Activated CD4-positive, alpha-beta T cell treated with anti-CD3 and anti-CD28 coated beads, Interleukin-10, Interleukin-2, amounts not matched to agents 100 ng/mL and 50 ng/mL, durations not matched to agents 16 hours and 8 hours (primary cell): ENCODE results near the gene GALNT11.
"Not testable (repeated sequence)": the region's sequence is repeated elsewhere in the genome, so short reads cannot be mapped to it uniquely, and the experiment has no call there.

Source experiments
- DNase-seq: peaks from one replicate; pipeline ENCODE4 v3.0.0-alpha.2; 2020

Gene GALNT11

DNA sequence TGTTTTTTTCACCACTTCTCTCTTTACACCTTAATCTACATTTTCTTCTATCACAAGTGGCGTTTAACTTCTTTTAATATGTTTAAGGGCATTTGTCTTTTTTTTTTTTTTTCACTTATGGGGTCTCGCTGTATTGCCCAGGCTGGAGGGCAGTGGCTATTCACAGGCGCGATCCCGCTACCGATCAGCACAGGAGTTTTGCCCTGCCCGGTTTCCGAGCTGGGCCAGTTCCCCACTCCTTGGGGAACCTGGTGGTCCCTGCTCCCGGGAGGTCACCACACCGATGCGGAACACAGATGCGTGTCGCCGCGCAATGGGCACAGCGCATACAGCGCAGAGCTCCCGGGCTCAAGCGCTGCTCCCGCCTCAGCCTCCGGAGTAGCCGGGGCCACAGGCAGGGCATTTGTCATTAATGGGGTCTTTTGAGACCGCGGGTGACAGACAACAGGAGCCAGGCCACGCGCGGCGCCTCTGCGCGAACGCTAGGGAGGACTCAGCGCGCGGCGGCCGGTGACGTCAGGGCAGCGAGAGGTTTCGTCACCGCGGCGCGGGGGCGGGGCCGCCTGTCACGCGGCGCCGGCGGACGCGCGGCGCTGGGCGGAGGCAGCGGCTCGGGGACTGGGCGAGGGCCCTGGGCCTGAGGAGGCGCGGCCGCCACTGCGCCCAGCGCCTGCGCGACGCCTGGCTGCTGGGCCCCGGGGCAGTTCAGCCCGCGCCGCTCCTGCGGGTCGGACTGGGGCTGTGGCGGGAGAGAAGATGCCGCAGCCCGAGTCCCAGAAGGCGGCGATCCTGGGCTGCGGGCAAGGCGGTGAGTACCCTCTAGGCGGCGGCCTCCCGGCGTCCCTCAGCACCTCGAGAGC lies at the start of gene GALNT11:
GALNT11 (plus strand) TSS at position 598 of the 860 bp plus-strand sequence. CDS start 68,554 bp downstream, outside the sequence.
- peak; percentile 90 for DNase-seq

DNA sequence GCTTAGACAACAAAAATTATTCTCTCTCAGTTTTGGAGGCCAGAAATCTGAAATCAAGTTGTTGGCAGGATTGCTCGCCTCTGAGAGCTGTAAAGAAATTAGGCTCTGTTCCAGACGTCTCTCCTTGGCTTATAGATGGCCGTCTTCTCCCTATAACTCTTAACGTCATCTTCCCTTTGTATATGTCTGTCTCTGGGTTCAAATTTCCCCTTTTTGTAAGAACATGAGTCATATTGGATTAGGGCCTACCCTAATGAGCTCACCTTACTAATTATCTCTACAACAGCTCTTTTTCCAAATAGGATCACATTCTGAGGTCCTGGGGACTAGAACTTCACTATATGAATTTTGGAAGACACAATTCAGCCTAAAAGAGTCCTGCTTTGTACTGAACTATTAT lies 46.9 kb upstream of the GALNT11 start:
- DNase-seq, result no peak

DNA sequence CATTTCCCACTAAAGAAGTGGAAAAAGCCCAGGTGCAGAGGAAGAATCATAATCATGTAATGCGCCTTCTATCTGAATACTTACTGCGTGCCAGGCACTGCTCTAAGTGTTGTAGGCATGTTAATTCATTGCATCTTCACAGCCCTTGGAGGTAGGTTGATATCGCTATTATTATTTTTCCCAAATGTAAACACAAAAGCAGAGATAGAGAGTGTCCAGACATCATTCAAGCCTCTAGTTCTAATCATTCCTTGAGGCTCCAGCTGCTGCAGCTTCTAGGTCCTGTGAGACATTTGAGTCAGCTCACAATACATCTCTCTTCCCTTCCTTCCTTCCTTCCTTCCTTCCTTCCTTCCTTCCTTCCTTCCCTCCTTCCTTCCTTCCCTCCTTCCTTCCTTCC lies 44.3 kb upstream of the GALNT11 start:
- DNase-seq, result no peak

DNA sequence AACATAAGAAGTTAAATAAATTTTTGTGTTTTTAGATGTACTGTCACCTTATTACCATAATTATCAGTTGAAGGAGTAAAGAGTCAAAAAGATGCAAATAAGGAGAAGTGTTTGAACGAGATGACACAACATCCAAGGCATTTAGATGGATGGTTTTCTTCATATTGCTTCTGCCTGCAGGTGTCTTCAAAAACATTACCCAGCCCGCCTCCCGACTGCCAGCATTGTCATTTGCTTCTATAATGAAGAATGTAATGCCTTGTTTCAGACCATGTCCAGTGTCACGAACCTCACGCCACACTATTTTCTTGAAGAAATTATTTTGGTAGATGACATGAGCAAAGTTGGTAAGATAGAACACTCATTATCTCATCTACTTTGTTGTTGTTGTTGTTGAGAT lies 42.7 kb upstream of the GALNT11 start:
- no peak for DNase-seq

DNA sequence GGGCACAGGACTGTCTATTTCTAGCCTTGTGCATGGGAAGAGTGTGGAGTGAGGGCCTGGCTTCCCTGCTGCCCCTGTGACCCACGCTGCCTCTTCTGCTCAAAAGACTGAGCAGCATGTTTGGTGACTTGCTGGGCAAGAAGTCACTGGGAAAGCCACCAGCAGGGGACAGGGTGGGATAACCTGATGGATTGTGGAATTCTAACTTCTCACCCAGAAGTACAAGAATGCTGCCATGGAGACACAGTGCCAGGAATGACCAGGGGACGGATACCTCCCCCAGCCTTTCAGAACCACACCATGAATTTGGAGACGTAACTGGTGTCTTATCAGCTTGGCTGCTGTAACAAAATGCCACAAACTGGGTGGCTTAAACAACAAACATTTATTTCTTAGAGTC lies 40.9 kb upstream of the GALNT11 start:
- no peak for DNase-seq

DNA sequence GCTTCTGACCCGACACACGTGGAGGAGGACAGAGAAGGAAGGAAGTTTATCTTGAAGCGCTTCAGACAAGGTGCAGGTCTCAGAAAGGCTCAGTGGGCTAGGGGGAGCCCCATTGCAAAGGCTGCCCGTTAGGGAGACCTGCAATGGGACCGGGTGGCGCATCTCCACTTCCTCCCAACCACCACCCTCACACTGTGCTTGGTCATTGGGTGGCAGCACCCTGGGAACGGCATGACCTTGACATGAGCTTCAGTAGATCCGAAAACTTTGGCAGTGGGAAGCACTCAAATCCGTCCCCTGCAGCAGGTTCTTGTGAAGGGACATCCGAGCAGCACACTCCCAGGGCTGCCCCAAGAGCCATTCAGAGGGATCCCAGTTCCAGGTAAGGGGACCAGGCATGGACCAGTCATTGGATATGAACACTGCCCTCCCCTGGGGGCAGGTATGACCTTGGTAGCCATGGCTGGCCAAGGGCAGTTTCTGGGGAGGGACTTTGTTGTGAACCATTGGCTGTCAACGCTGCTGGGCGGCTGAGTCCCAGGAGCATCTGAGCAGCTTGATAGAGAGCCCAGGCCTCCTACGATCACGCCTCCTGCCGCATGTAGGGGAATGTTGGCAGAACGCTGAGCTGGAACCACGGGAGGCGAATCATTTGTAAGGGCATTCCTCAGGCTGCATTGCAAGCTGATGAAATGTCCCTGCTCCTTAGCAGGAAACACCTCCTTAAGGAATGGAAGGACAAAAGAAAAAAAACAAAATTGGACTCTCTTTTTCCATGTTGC lies 37.5 kb upstream of the GALNT11 start:
- DNase-seq, result no peak

DNA sequence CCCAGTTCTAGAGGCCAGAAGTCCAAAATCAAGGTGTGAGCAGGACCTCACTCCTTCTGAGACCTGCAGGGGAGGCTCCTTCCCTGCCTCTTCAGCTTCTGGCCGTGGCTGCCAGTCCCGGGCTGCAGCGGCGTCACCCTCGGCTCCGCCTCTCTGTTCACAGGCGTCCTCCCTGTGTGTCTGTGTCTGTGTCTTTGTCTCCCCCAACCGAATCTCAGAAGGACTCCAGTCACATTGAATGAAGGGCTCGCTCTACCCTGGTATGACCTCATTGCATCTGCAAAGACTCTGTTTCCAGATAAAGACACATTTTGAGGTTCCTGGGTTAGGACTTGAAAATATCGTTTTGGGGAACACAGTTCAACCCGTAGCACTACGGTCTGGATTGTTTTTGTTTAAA lies 33.1 kb upstream of the GALNT11 start:
- peak; percentile 62 for DNase-seq

DNA sequence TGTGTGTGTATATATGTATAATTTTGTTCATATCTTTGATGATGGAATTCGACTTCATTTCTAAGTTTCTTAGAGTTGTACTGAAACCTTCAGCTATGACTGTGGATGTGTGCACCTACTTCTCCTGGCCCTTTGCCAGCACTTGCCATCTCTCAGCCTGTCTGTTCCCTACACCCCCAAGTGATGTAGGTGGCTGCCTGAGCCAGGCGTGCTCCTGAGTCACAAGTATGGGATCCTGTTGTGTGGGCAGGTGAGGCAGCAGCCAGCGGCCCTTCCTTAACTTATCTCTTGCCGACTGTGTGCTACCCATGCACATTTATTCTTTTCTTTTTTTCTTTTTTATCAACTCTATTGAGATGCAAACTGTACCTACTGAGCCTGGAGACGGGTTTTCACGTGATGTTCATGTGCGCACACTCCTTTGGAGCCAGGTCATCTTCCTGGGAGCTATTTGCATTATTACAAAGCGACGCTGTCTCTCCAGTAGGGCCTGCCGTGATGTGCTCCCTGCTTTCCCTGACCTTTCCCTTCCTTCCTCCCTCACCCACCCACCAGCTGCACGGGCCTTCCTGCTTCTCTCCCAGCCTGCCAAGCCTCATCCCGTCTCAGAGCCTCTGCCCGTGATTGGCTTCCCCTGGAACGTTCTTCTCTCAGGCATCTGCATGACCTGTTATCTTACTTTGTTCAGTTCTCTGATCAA lies 31.3 kb upstream of the GALNT11 start:
- DNase-seq, result peak; percentile 24

DNA sequence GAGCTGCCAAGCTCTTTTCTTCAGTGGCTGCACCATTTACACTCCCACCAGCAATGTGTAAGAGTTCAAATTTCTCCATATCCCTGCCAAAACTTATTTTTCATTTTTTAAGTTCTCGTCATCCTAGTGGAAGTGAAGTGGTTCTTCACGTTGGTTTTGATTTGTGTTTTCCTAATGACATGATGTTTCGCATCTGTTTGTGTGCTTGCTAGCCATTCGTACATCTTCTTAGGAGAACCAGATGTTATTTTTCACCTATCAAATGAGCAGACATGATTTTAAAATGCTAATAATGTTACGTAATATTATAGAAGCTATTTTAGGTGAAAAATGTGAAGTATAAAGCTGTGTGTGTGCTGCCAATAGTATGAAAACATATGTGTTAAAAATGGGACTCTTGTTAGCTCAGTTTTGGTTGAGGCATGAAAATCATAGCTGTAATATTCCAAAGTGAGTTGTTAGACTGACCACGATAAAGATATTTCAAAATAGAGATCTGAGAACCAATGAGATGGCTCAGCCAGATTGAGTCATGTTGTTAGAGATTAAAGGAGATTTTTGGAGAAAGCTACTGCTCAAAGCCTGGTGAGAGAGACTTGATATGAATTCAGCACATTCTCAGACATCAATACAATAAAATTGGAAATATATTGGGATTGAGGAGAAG lies 25.9 kb upstream of the GALNT11 start:
- DNase-seq, result no peak

DNA sequence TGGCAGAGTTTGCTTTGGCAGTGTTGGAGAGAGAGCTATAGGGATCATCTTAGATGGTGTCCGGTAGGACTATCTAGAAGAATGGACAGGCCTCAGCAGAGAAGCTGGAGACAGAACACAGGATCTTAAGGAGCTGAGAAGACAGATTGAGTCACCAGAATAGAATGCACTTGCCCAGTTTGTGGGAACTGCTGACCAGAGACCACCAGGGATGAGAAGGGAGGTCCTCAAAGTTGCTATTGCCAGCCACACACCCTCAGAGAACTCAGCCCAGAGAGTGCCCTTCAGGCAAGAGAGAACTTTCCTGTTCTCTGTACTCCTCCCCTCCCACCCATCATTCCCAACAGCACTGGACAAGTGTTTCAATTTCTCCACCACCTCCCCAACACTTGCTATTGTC lies 25.3 kb upstream of the GALNT11 start:
- DNase-seq, result no peak

DNA sequence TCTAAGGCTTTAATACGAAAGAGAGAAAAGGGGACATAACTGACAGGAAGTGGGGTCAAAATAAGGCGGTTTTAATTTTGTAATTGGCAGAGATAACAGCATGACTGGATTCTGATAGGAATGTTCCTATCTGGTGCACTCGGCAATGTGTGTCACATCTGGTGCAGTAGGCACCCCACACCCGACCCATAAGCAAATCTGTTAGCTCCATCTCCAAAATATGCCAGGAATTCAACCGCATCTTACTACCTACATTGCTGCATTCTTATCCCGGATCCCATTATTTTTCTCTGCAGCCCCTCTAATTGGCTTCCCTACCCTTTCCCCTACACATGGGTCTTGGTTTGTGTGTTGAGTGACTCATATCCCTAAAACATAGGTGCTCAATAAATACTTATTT lies 19.1 kb upstream of the GALNT11 start:
- no peak for DNase-seq

DNA sequence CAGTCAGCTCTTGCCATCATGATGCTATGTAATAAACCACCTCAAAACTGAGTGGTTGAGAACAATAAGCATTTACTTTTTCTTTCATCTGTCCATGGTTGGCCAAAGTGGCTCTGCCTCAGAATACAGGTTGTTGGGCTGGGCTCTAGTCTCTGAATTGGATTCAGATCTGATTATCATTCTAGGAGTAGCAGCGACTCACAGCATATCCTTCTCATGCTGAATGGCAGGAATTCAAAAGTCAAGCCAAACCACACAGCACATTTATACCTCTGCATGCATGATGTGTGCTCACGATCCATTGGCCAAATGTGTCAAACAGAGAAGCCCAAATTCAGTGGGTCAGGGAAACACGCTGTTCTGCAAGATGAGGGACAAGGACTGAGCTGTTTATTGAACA lies 13.6 kb upstream of the GALNT11 start:
- DNase-seq, result no peak

DNA sequence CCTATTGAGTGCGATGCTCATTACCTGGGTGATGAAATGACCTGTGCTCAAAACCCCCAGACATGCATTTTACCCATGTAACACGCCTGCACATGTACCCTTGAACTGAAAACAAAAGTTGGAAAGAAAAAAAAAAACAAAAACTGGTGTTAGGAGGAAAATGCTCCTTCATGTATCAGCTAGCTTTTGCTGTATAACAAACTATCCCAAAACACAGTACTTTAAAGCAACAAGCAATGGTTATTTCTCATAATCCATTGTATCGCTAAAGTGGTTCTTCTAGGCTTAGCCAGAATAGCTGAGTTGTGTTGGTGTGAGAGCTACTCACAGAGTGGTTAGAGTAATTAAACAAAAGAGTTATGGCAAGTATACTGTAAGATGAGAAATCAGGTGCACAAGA lies 12.2 kb upstream of the GALNT11 start:
- DNase-seq, result no peak

DNA sequence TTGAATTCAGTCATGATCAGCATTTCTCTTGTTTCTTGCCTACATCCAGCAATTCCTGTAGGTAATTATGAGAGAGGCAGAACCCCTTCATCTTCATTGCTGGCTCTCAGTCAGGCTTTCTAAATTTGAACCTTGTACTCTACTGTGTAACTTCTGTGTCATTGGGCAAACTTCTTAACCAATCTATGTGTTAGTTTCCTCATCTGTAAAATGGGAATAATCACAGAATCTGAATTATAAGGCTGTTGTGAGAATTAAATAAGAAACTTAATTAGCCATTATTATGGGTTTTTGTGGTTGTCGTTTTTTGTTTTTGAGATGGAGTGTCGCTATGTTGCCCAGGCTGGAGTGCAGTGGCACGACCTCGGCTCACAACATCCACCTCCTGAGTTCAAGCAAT lies 11.5 kb upstream of the GALNT11 start:
- DNase-seq, result no peak

DNA sequence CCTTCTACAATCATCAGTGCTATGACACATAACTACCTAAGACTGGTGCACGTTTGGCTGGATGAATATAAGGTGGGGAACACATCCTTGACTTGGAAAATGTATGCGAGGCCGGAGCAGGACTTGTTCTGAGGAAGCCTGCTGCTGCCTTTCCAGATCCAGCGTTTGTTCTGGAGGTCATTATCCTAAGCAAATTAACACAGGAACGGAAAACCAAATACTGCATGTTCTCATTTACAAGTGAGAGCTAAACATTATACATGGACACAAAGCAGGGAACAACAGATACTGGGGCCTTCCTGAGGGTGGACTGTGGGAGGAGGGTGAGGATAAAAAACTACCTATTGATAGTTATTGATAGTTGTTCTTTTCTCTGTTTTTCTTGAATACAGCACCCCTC lies 10.8 kb upstream of the GALNT11 start:
- DNase-seq, result no peak

DNA sequence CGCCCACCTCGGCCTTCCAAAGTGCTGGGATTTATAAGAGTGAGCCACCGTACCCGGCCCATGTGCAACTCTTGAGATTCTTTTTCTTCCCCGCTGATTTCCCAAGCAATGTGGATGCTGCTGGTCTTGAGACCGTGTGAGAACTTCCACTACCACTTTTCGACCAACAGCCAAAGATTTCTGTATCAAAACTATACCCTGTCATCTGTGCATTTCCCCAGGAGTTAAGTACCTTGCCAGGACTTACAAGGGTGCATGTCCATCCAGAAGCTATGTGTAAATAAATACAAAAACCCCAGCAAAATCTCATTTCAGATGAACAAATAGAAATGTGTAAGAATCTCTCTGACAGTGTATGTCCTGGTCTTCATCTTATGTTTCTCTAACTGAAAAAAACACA lies 9.9 kb upstream of the GALNT11 start:
- DNase-seq, result no peak

DNA sequence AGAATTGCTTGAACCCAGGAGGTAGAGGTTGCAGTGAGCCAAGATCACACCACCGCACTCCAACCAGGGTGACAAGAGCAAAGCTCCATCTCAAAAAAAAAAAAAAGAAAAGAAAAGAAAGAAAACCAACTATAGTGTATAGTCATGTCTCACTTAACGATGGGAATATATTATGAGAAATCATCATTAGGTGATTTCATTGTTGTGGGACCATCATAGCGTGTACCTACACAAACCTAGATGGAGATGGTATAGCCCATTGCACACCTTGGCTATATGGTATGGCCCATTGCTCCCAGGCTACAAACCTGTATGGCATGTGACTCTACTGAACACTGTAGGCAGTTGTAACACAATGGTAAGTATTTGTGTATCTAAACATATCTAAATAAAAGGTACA lies 8.5 kb upstream of the GALNT11 start:
- no peak for DNase-seq

DNA sequence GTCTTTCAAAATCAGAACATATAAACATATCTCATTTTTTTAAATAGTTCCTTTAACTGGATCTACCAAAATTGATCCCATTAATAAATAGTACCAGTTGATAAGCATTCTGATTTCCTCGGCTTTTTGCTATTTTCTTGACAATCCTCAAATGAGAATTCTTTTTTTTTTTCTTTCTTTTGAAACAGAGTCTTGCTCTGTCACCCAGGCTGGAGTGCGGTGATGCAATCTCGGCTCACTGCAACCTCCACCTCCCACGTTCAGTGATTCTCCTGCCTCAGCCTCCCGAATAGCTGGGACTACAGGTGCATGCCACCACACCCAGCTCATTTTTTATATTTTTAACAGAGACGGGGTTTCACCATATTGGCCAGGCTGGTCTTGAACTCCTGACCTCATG lies 7.8 kb upstream of the GALNT11 start:
- not testable (repeated sequence) for DNase-seq

DNA sequence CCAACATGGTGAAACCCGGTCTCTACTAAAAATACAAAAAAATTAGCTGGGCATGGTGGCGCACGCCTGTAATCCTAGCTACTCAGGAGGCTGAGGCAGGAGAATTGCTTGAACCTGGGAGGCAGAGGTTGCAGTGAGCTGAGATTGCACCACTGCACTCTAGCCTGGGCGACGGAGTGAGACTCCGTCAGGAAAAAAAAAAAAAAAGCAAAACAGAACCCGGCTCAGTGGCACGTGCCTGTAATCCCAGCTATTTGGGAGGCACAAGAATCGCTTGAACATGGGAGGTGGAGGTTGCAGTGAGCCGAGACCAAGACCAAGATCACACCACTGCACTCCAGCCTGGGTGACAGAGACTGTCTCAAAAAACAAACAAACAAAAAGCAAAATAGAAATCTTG lies 3.7 kb upstream of the GALNT11 start:
- not testable (repeated sequence) for DNase-seq

DNA sequence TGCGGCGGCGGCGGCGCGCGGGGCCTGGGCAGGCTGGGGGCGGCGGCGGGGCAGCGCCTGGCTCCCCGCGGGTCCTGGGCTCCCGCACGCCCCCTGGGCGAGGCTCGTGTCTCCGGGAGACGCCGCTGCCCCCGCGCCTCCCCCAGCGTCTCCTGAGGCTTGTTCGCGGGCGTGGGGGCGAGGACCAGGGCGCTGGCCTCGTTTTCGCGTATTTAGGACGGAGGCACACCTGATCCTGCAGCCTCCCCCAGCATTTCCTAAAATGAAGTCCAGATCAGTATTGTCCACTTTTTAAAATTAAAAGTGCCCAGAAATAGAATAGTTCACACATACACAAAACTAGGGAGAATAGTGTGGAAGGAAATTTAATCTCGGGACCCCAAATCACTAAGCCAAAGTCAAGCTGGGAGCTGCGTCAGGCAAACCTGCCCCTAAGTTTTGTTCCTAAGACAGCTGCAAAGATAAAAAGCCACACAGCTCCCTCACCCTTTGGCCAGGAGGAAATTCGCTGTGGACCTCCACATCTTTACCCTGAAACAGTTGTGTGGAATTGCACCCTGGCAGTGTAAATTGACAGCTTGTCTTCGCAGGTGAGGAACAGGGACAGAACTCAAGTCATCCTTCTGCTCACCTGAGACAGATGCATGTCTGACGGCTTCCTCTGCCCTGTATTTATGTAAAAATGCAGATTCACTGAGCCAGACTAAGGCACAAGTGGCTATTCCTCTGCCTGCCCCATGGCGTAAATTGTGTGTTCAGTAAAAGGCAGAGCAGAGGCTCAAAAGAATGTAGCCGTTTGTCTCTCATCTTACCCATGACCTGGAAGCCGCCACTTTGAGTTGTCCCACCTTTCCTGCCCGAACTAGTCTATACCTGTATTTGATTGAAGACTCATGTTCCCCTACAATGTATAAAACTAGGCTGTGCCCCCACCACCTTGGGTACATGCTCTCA lies 740 bp downstream of the GALNT11 start:
- no peak for DNase-seq

DNA sequence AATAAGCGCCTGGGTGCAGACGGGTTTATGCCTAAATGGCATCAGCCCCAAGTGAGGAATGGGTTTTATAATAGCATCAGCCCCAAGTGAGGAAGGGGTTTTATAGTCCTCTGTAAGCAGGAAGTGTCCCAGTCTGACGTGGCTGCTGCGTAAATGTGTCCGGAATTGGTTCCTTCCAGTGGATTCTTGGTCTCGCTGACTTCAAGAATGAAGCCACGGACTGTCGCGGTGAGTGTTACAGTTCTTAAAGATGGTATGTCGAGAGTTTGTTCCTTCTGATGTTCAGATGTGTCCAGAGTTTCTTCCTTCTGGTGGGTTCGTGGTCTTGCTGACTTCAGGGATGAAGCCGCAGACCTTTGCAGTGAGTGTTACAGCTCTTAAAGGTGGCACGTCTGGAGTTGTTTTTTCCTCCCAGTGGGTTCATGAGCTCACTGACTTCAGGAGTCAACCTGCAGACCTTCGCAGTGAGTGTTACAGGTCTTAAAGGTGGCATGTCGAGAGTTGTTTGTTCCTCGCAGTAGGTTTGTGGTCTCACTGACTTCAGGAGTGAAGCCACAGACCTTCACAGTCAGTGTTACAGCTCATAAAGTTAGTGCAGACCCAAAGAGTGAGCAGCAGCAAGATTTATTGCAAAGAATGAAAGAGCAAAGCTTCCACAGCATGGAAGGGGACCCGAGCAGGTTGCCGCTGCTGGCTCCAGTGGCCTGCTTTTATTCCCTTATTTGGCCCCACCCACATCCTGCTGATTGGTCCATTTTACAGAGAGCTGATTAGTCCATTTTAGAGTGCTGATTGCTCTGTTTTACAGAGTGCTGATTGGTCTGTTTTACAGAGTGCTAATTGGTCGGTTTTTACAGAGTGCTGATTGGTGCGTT lies 2.3 kb downstream of the GALNT11 start:
- peak; percentile 12 for DNase-seq
